ENCODE measurements around the gene ZNF841.
A peak's percentile ranks its signal among the peaks of the same experiment; 100 is the strongest.
"Not testable (repeated sequence)": the region's sequence is repeated elsewhere in the genome, so short reads cannot be mapped to it uniquely, and the experiment has no call there.

ZNF841 gene

DNA sequence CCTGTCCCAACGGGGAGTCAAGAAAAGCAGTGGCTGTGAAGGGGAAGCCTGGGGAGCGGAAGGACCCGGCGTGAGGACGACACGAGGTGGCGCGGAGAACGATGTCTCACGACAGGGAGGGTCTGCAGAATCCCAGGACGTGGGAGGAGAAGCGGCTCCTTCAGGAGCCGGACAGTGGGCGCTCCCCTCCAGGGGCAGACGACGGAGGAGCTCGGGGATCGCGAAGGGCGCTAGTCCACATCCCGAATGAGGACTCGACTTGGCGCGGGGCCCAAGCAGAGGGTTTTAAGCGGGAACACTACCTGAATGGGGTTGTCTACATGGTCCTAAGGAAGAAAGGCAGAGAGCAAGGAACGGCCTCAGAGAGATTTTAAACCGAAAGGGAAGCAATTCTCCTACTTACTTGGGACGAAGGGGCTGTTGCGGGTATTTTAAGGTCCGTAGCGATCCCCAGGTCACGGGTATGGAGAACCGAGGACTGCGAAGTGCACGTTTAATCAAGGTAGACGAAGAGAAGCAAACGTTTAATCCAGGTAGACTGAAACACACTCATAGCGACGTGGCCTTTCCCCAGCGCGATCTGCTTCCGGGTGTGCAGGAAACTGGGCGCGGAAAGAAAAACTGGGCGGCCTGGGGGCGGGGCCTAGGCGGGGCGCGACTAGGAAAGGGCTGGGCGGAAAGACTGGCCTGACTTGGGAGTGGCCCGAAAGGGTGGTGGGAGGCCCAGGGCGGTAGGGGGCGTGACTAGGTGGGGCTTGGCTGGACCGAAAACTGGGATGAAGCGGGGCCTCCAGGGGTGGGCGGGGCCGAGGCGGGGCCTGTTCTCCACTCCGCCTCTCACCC lies at the start of gene ZNF841:
TSS of gene ZNF841 (minus strand) at position 594 of the 843 bp plus-strand sequence. CDS start 10,964 bp downstream, outside the sequence.
- DNase-seq: peak; percentile 82

DNA sequence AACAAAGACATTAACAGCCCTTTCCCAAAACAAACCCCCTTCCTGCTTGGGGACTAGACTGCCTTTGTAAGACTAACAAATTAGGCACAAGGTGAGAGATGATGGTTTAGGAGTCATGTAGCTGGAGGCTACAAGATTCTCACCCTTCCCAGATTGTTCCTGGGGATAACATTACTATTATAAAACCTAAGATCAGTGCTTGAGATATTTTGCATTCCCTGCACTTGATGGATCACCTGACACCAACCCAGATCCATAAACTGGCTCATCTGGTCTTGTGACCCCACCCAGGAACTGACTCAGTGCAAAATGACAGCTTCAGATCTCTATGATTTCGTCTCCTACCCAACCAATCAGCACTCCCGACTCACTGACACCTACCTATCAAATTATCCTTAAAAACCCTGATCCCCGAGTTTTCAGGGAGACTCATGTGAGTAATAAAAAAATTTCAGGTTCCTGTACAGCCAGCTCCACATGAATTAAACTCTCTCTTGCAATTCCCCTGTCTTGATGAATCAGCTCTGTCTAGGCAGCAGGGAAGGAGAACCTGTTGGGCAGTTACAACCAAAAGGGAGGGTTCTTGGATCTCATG lies 46.5 kb upstream of the ZNF841 start:
- no peak for DNase-seq

DNA sequence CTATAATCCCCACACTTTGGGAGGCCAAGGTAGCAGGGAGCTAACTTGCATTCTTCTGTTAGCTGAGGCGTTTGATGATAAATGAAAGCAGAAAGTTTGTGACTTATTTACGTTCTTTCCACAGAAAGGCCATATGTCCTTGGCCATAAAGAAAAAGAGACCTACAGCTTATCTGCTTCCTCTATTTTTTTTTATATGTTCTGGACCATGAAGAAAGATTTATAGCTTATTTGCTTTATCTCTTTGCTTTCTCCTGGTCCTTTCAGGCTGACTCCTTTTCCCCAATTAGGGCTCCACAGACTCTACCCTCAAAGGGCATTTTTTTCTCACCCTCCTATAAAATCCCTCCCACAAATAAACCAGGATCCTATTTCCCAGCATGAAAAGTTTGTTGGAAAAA lies 45.6 kb upstream of the ZNF841 start:
- no peak for DNase-seq

DNA sequence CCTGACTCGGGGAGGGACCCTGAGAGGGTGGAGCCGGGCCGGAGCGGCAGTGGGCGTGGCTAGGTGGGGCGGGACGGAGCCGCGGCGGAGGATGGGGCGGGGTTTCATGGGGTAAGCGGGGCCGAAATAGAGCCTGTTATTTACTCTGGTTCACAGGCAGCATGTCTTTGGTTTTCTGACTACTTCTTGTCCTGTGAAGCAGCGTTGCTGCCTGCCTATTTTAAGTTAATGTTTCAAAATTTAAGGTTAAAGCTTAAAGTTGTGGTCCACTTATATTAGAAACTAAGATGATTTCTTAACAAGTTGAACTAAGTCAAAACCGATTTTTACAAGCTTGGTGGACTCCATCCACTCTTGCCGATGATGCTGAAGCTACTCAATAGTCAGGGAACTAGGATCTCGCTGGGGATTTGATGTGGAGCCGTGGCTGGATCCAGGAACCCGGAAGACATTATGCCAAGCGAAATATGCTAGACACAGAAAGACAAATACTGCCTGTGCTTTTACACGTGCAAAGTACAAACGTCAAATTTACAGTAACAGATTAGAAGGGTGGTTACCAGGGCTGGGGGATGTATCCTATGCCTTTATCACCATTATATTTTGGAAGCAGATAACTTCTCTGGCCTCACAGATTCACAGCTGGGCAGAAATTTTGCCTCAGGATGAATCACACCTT lies 44.6 kb upstream of the ZNF841 start:
- DNase-seq: no peak

DNA sequence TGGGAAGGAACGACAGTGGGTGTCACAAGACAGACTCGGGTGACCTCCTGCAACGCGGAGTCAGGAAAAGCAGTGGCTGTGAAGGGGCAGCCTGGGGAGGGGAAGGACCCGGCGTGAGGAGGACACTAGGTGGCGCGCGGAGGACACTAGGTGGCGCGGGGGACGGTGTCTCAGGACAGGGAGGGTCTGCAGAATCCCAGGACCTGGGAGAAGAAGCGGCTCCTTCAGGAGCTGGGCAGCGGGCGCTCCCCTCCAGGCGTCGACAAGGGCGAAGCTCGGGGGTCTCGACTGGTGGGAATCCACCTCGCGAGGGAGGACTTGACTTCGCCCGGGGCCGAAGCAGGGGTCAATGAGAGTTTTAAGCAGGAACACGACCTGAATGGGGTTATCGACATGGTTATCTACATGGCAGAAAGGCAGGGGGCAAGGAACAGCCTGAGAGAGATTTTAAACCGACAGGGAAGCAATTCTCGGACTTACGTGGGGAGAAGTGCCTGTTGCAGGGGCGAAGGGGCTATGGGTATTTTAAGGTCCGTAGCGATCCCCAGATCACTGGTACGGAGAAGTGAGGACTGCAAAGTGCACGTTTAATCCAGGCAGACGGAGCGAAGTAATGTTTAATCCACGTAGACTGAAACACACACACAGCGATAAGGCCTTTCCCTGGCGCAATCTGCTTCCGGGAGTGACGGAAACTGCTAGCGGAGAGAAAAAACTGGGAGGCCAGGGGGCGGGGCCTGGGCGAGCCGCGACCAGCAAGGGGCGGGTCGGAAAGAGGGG lies 43.9 kb upstream of the ZNF841 start, which contains the start of gene ZNF616:
TSS of gene ZNF616 (minus strand) at position 687 of the 780 bp plus-strand sequence. CDS start 9,426 bp downstream, outside the sequence.
- DNase-seq: peak; percentile 95

DNA sequence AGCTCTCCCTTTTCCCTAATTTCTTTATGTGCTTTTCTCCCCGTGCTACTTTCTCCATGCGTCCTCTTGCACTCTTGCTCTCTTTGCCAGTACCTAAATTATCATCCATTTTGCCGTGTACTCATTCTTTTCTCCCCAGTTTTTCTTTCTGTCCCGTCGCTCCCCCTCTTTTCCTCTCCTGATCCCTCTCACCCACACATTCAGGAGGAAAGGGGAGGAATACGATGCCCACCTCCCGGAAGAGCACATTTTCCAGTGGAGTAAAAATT lies 43.4 kb upstream of the ZNF841 start:
- no peak for DNase-seq

DNA sequence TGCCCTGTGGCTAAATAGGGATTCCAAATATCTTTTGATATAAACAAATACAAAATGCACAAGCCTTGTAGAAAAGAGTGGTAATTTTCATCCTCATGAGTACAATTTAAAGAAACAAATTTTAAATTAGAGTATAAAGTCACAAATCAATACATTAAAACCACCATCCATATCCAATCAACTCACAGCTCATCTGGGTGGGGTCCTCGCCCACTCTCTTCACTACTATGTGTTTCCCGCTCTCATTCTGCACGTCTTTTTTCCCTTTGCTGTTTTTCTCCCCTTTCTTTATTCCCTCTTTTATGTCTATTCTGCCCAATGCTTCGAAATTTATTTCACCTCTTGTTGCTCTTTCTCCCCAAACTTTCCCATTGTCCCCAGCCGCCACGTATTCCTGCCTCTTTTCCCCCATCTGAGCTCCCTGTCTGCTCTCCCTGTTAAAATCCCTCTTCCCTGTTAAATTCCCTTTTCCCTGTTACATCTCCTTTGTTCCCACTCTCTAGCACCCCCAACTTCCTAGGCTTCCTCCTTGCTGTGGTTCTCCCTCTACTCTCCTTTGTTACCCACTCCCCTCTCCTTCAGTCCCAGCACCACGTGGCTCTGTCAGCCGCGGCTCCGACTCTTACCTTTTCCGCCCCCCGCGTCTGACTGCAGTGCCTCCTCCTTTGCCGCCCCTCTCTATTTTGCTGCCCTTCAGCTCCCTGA lies 42.9 kb upstream of the ZNF841 start:
- DNase-seq: peak; percentile 18

DNA sequence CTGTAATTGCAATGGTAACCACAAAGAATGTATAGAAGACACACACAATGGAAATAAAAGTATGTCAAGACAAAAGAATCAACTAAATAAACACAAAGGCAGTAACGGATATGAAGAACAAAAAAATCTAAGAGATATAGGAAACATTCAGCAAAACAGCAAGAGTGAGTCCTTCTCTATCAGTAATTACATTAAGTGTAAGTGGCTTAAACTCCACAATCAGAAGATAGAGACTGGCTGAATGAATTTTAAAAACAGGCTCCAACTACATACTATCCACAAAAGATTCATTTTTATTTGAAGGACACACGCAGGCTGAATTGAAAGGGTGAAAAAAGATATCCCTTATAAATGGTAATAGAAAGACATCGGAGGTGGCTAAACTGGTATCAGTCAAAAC lies 24.7 kb upstream of the ZNF841 start:
- DNase-seq: no peak

DNA sequence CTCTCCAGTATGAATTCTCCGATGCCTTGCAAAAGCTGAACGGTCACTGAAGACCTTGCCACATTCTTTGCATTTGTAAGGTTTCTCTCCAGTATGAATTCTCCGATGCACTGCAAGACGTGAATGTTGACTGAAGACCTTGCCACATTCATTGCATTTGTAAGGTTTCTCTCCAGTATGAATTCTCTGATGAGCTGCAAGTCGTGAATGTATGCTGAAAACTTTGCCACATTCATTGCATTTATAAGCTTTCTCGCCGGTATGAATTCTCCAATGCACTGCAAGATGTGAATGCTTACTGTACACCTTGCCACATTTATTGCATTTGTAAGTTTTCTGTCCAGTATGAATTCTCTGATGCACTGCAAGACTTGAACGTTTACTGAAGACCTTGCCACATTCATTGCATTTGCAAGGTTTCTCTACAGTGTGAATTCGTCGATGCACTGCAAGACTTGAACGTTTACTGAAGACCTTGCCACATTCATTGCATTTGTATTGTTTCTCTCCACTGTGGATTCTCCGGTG lies 20.0 kb upstream of the ZNF841 start:
- DNase-seq: no peak

DNA sequence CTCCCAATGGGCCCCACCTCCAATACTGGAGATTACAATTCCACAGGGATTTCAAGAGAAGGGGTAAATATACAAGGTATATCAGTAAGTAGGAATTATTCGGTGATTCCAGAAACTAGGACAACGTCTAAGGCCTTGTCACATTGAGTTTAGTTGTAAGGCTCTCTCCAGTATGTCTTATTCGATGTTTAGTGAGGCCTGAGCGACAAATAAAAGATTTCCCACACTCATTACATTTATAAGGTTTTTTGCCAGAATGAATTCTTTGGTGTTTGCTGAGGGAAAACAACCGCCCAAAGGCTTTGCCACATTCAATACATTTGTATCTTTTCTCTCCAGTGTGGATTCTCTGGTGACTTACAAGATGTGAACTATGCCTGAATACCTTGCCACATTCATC lies 19.1 kb upstream of the ZNF841 start:
- no peak for DNase-seq

DNA sequence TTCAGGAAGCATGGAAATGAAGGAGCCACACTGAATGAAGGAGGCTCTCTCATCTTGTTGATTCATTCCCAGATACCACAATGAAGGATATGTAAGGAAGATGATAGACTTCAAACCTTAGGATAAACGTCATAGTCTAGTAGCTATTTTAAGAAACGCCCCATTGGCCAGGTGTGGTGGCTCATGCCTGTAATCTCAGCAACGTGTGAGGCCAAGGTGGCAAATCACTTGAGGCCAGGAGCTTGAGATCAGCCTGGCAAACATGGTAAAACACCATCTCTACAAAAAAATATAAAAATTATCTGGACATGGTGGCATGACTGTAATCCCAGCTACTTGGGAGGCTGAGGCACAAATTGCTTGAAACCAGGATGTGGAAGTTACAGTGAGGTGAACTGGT lies 17.1 kb upstream of the ZNF841 start:
- DNase-seq: no peak

DNA sequence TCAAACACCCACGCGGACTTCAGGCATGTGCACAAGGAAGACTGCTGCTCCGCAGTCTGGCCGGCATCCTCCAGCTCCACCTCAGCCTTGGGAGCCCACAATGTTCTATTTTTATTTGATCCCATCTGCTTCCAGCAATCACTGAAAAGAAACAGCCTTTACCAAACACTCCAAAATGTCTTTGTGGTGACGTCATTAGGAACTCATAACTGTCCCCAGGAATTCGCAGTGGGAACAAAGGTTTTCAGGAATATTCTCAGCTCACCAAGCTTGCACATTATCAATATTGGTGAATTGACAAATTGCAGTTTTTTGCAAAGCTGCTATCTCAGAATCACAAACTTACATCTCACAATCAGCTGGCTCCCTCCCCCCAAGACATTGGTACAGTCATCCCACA lies 15.2 kb upstream of the ZNF841 start:
- no peak for DNase-seq

DNA sequence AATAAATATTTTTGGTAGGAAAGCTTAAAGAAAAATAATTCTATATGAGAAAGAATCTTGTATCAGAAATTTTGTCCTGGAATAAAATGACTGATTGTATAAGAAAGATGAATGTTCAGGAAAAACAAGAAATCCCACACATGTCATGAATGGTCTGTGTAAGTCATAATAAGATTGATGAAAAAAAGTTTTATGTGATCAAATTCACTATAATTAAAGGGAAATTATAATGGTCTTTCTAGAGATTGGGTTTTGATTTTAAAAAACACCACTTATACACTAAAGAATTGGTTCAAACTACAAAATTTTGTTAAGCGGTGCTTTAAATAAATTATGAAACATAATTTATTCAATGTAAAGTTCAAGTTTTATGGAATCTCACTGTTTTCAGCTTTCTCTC lies 7.2 kb upstream of the ZNF841 start:
- no peak for DNase-seq

DNA sequence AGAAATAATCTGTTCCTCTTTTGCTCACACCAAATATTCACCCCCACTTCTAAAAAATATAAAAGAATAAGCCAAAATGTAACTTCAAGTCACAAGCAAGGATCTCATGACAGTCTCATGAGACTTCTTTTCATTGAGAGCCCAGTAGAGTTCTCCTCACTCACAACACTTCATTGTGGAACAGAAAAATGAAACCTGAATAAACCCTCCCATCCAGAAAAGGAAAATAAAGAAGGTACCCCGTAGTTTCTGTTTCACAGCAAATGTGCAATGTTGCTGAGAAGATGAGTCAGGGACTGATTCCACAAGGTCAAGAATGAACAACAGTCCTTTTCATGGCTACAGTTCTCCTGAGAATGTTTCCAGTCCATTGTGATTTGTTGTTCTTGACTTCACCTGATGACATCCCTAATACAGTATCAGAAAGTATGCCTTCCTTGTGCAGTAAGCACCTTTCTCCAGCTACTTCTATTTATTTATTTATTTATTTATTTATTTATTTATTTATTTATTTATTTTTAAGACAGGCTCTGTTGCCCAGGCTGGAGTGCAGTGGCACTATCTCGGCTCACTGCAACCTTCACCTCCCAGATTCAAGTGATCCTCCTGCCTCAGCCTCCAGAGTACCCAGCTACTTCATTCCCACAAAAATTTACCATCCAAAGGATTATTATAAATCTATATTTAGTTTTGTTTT lies 6.4 kb upstream of the ZNF841 start:
- no peak for DNase-seq

DNA sequence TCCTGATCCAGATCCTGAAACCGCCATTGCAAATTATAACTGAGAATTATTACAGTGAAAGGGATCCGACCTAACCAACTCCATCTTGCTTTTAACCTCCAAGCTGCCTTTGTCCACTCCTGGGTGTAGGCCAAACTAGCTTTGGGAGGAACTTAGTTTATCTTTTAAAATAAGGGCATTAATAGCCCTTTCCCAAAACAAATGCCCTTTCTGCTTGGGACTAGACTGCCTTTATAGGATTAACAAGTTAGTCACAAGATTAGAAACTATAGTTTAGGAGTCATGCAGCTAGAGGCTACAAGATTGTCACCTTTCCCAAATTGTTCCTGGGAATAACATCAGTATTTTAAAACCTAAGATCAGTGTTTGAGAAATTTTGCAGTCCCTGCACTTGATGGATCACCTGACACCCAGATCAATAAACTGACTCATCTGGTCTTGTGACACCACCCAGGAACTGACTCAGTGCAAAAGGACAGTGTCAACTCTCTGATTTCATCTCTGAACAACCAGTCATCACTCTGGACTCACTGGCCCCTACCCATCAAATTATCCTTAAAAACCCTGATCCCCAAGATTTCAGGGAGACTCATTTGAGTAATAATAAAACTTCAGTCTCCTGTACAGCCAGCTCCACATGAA lies 4.1 kb upstream of the ZNF841 start:
- no peak for DNase-seq

DNA sequence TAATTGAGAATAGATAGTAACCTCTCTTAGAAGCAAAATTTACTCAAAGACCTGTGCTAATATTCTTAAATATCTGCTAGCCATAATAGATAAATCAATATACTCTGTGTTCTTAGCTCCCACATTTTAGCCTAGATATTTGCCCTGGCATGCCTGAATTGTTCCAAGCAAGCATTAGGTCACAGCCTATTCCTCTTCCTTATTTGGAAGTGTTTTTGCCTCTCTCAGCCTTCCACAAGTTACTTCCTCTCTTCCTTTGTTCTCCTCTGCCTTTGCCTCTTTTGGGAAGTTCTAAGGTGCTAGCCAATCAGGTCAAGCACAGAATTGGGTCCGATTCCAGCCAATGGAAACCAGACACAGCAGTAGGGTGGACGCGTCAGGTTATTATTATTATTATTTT lies 851 bp upstream of the ZNF841 start:
- DNase-seq: not testable (repeated sequence)

DNA sequence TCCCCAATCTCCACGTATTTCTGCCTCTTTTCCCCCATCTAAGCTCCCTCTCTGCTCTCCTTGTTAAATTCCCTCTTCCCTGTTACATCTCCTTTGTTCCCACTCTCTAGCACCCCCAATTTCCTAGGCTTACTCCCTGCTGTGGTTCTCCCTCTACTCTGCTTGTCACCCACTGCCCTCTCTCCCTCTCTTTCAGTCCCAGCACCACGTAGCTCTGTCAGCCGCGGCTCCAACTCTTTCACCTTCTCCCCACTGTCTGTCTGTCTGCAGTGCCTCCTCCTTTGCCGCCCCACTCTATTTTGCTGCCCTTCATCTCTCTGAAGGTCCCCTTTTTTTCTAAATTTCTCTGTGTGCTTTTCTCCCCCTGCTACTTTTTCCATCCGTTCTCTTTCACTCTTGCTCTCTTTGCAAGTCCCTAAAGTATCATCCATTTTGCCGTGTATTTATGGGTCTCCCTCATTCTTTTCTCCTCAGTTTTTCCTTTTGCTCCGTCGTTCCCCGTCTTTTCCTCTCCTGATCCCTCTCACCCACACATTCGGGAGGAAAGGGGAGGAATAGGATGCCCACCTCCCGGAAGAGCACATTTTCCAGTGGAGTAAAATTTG lies 937 bp downstream of the ZNF841 start:
- no peak for DNase-seq

DNA sequence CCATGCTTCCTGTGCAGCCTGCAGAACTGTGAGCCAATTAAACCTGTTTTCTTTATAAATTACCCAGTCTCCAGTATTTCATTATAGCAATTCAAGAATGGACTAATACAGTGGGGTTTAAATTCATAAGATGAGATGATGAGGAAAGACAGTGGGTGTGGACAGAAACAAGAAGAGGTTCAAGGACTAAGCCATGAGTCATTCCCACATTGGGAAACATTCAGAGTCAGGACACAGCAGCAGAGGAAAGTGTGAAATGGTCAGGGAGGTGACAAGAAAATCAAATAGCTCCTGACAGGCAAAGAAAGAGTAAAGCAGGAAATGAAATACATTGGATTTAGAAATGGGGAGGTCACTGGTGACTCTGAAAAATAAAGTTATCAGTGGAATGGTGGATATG lies 9.1 kb downstream of the ZNF841 start:
- no peak for DNase-seq

DNA sequence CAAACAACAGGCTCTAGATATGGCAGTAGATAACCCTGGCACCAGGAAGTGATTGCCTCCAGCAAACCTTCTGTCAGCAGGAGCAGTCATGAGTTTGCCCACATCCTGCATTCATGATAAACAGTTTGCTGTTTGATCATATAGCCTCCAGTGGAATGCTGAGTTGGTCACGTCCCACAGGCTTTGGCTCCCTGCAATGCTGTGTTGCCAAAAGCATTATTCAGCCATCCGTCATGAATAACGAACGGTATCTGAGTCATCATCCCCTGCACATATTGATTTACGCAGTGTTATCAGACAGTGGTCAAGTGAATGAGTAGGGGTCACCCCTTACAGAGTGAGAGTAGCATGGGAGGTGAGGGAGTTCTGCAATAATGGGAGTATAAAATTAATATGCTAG lies 25.1 kb downstream of the ZNF841 start:
- DNase-seq: no peak

DNA sequence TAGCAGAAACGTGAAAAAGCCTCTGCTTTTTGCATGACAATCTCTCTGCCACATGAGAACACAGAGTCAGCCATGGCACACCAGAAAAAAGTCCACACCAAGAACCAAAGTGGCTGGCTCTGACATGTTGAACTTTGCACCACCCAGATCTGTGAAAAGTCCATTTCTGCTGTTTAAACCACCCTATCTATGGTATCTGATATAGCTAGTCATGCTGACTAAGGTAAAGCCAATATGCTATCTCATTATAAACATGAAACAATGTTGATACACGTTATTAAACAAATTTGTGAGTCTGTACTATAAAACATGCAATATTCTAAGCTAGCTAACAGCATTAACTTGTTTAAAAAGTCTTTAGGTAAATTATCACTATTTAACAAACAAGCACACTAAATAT lies 25.9 kb downstream of the ZNF841 start:
- DNase-seq: no peak

Measured in activated CD4-positive, alpha-beta T cell treated with anti-CD3 and anti-CD28 coated beads, Interleukin-10, Interleukin-2, amounts not matched to agents 100 ng/mL and 50 ng/mL, durations not matched to agents 16 hours and 8 hours (primary cell).